Measurements from ENCODE around the gene IREB2. TPM values are rescaled to one million over a fixed set of nuclear protein-coding genes. Genes with fewer than 3 reads are reported as not detected.
A peak's percentile ranks its signal among the peaks of the same experiment; 100 is the strongest.

IREB2 gene
- total and polyA plus RNA-seq, 4 donors = 9.8 to 71.5 (median 38.4) TPM

GRCh38 chr15:78502641-78503040, 64.6 kb downstream of the IREB2 start:
- DNase-seq = no peak
- no peaks in the 10 kb centered on the region for H3K27me3 ChIP-seq (ENCODE audit: control insufficient read depth in 3 of 3, insufficient read depth in 3 of 3, low read length in 2 of 3)

GRCh38 chr15:78506971-78507830, 69.2 kb downstream of the IREB2 start, which contains the start of gene HYKK:
Gene HYKK (plus strand): TSS chr15:78507577. CDS start chr15:78513089, 5,512 bp downstream.
- WGBS, 2 donors = 1 to 2% methylated on average over 52 to 63 of the region's 63 CpGs

More at GRCh38 chr15:78502641-78503040, 64.6 kb downstream of the IREB2 start:
- Histone ChIP-seq H3K27ac (ENCODE audit: low read depth in 1 of 2, low read length in 1 of 2) (no peak overlapping the region), H3K36me3 (ENCODE audit: control insufficient read depth in 4 of 4, insufficient read depth in 4 of 4, low read length in 4 of 4) (peaks cover 3 to 17% (median 6%) of the 10 kb centered on the region in 4 donors), H3K9me3 (ENCODE audit: control insufficient read depth in 4 of 4, insufficient read depth in 3 of 4, low read length in 3 of 4) (no peaks in the 10 kb centered on the region), H3K4me1 (ENCODE audit: control insufficient read depth in 5 of 5, insufficient read depth in 5 of 5, low read length in 5 of 5) (peaks cover 0 to under 1% (median 0%) of the 10 kb centered on the region in 5 donors), H3K9ac (ENCODE audit: insufficient read depth in 1 of 2, low read length in 2 of 2) (no peak overlapping the region), H3K4me3 (no peak overlapping the region)
- WGBS, 2 donors = 95 to 96% methylated on average over 2 of the region's 2 CpGs
- no peak for ATAC-seq (ENCODE audit: insufficient read depth, low FRiP score)
- no peak for TF ChIP-seq CTCF (IDR thresholded peaks at IDR 0.05; ENCODE audit: control extremely low read depth, extremely low read depth)

GRCh38 chr15:78507831-78508160, 69.8 kb downstream of the IREB2 start:
- TF ChIP-seq CTCF (IDR thresholded peaks at IDR 0.05; ENCODE audit: control extremely low read depth, extremely low read depth) = no peak
- ATAC-seq (ENCODE audit: insufficient read depth, low FRiP score) (no peak), DNase-seq (no peak)
- Histone ChIP-seq H3K27ac (ENCODE audit: low read depth in 1 of 2, low read length in 1 of 2) (peak overlapping the region; percentile 71 to 81), H3K4me3 (peak overlapping the region; percentile 73), H3K9me3 (ENCODE audit: control insufficient read depth in 4 of 4, insufficient read depth in 3 of 4, low read length in 3 of 4) (no peaks in the 10 kb centered on the region), H3K9ac (ENCODE audit: insufficient read depth in 1 of 2, low read length in 2 of 2) (peak overlapping the region in 1 of 2 donors; percentile 75), H3K27me3 (ENCODE audit: control insufficient read depth in 3 of 3, insufficient read depth in 3 of 3, low read length in 2 of 3) (no peaks in the 10 kb centered on the region), H3K36me3 (ENCODE audit: control insufficient read depth in 4 of 4, insufficient read depth in 4 of 4, low read length in 4 of 4) (no peaks in the 10 kb centered on the region), H3K4me1 (ENCODE audit: control insufficient read depth in 5 of 5, insufficient read depth in 5 of 5, low read length in 5 of 5) (peaks cover 0 to 8% (median 0%) of the 10 kb centered on the region in 5 donors)
- 3 to 5% methylated on average over 13 of the region's 13 CpGs for WGBS, 2 donors

More at GRCh38 chr15:78506971-78507830, 69.2 kb downstream of the IREB2 start, which contains the start of gene HYKK:
- no peaks in the 10 kb centered on the region for H3K27me3 ChIP-seq (ENCODE audit: control insufficient read depth in 3 of 3, insufficient read depth in 3 of 3, low read length in 2 of 3)
- ATAC-seq (ENCODE audit: insufficient read depth, low FRiP score) (peak; percentile 96), DNase-seq (peak; percentile 96 to 98 (median 98))
- H3K4me3 ChIP-seq = peak within 1 kb of the TSS; percentile 73
- H3K9ac ChIP-seq (ENCODE audit: insufficient read depth in 1 of 2, low read length in 2 of 2) = peak within 1 kb of the TSS in 1 of 2 donors; percentile 75
- H3K4me1 ChIP-seq (ENCODE audit: control insufficient read depth in 5 of 5, insufficient read depth in 5 of 5, low read length in 5 of 5) = peaks cover 0 to 8% (median 0%) of the 10 kb centered on the region in 5 donors
- TF ChIP-seq CTCF (IDR thresholded peaks at IDR 0.05; ENCODE audit: control extremely low read depth, extremely low read depth) = no peak
- H3K36me3 ChIP-seq (ENCODE audit: control insufficient read depth in 4 of 4, insufficient read depth in 4 of 4, low read length in 4 of 4) = no peaks in the 10 kb centered on the region
- H3K27ac ChIP-seq (ENCODE audit: low read depth in 1 of 2, low read length in 1 of 2) = peak within 1 kb of the TSS; percentile 71 to 81
- H3K9me3 ChIP-seq (ENCODE audit: control insufficient read depth in 4 of 4, insufficient read depth in 3 of 4, low read length in 3 of 4) = no peaks in the 10 kb centered on the region
